GM21367 (cell line): Measurements from ENCODE around the gene CUL2.

Source experiments
- ATAC-seq: cut with Tn5 transposase; IDR thresholded peaks from one replicate; pipeline ENCODE4 v1.9.1; 2021; ENCODE audit not compliant: unreplicated experiment

The CUL2 gene

GRCh38 chr10:35090162-35090954 lies at the start of gene CUL2:
Gene CUL2, minus strand, starts transcription at chr10:35090341. Its CDS starts 19,024 bp downstream, at chr10:35071317.
- peak; percentile 91 for ATAC-seq

- peak; percentile 61 for ATAC-seq
Observed at GRCh38 chr10:35136263-35136815, 46.2 kb upstream of the CUL2 start.

GRCh38 chr10:35135861-35136260 lies 45.7 kb upstream of the CUL2 start:
- ATAC-seq, result no peak

- no peak for ATAC-seq
Observed at GRCh38 chr10:35133586-35133985, 43.4 kb upstream of the CUL2 start.

- ATAC-seq, result no peak
Observed at GRCh38 chr10:35132727-35133126, 42.6 kb upstream of the CUL2 start.

GRCh38 chr10:35130663-35131062 lies 40.5 kb upstream of the CUL2 start:
- ATAC-seq, result no peak

- ATAC-seq, result no peak
Observed at GRCh38 chr10:35129185-35129674, 39.1 kb upstream of the CUL2 start.

GRCh38 chr10:35127289-35127891 lies 37.2 kb upstream of the CUL2 start:
- no peak for ATAC-seq

- peak; percentile 74 for ATAC-seq
Observed at GRCh38 chr10:35126530-35127288, 36.6 kb upstream of the CUL2 start, which contains the start of gene CREM. Gene CREM, plus strand, starts transcription at chr10:35126846. Its CDS starts 10,990 bp downstream, at chr10:35137836.

- no peak for ATAC-seq
Observed at GRCh38 chr10:35126062-35126529, 36.0 kb upstream of the CUL2 start.

- no peak for ATAC-seq
Observed at GRCh38 chr10:35124540-35124939, 34.4 kb upstream of the CUL2 start.

GRCh38 chr10:35119378-35119777 lies 29.2 kb upstream of the CUL2 start:
- no peak for ATAC-seq

GRCh38 chr10:35112571-35112970 lies 22.4 kb upstream of the CUL2 start:
- no peak for ATAC-seq

GRCh38 chr10:35103882-35104281 lies 13.7 kb upstream of the CUL2 start:
- ATAC-seq, result no peak

GRCh38 chr10:35097510-35097909 lies 7.4 kb upstream of the CUL2 start:
- no peak for ATAC-seq

- ATAC-seq, result no peak
Observed at GRCh38 chr10:35096312-35096711, 6.2 kb upstream of the CUL2 start.

GRCh38 chr10:35092851-35093250 lies 2.7 kb upstream of the CUL2 start:
- ATAC-seq, result no peak

GRCh38 chr10:35091994-35092790 lies 2.1 kb upstream of the CUL2 start:
- ATAC-seq, result no peak

GRCh38 chr10:35089611-35090161 lies 455 bp downstream of the CUL2 start:
- ATAC-seq, result peak; percentile 30

- ATAC-seq, result no peak
Observed at GRCh38 chr10:35083242-35083641, 6.9 kb downstream of the CUL2 start.
